HG03159 (cell line): ENCODE data around the gene SLITRK2.

Experiments used
- ATAC-seq: cut with Tn5 transposase; IDR thresholded peaks from one replicate; pipeline ENCODE4 v1.9.1; 2021; ENCODE audit warnings: mild to moderate bottlenecking, moderate library complexity; ENCODE audit not compliant: unreplicated experiment

Gene SLITRK2

DNA sequence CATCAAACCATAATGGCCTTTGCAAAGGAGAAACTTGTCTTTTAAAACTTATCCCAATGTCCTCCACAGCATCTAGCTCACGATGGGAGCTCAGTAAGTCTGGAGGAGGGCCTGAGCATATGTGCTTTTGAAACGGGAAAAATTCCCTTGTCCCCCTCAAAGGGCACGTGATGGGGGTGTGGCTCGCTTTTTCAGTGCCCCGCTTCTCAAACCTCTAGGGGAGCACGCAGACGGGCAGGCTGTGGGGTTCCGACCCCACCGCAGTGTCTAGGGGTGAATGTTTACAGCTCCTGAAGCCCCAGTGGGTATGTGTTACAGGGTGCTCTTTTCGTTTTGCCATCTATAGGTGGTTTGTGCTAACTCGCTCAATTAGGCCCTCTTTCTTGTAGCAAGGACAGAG, 31.2 kb downstream of the SLITRK2 start:
- ATAC-seq, result no peak

DNA sequence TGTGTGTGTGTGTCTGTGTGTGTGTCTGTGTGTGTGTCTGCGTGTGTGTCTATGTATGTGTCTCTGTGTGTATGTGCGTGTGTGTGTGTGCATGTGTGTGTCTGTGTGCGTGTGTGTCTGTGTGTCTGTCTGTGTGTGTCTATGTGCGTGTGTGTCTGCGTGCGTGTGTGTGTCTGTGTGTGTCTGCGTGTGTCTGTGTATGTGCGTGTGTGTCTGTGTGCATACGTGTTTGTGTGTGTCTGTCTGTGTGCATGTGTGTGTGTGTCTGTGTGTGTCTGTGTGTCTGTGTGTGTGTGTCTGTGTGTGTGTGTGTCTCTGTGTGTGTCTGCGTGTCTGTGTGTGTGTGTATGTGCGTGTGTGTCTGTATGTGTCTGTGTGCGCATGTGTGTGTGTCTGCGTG, 35.6 kb downstream of the SLITRK2 start:
- no peak for ATAC-seq

DNA sequence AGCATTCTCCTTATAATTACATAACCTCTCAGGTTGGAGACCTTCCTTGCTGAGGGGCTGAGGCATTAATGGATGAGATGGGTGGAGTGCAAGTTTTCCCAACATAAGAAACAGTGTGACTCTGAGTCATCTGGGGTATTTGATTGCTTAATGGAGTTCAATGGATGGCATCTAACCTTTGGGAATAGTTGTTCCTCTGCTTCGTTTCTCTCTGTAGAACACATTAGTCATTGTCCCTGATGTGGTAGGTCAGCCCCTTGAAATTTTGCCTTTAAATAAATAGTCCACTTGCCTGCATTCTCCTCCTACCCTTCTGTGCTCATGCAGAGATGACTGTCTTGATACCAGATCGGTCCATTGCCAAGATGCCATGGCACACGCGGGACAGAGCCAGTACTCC, 38.6 kb downstream of the SLITRK2 start:
- no peak for ATAC-seq

DNA sequence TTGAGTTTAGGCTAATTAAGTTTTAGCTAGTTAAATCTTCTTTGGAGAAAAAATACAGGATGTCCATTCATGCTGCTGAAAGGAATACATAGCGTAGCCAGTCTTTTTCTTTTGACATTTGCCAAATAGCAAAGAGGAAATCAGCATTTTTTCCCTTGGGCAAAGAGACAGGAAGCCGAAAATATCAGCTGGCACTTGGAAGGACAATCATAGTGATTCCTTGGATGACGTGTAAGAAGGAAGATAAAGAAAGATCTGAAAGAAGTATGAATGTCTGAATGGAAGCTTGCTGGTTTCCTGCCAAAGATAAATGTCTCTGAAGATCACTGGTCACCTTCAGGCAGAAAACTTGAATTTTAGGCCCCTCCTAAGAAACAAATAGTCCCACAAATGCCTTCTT, 44.2 kb downstream of the SLITRK2 start:
- no peak for ATAC-seq

DNA sequence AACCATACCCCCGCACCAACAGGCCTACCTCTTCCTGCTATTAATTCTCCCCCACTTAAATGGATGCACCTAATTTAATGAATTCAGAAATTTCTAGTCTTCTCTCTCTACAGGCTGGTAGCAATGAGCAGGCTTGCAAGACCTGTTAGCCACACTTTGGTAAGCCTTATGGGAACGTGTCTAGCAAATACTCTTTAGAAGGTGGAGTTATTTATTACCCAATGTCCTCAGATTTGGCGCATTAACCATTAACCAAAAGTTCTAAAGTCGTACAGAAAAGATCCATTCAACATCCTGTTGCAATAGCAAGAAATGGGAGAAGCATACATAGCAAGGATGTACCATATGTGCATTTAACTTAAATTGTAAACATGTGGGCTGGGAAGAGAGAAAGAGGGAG, 47.5 kb downstream of the SLITRK2 start:
- no peak for ATAC-seq
